Measurements from ENCODE around the gene CDC34. TPM values are rescaled to one million over a fixed set of nuclear protein-coding genes. Genes with fewer than 3 reads are reported as not detected.

CDC34 gene
- total RNA-seq, 1 experiment from 2014 or later, result 112 TPM

GRCh38 chr19:580274-580835 is 48.8 kb downstream of the CDC34 start:
- H3K4me1 ChIP-seq (ENCODE audit: insufficient read depth, low read length), result no peaks in the 10 kb centered on the region; the same call in 1 of the 2 replicates
- no peak overlapping the region for H2BK120ac ChIP-seq (ENCODE audit: low read depth, low read length, poor library complexity, severe bottlenecking)
- H3T11ph ChIP-seq (ENCODE audit: low read length), result no peak overlapping the region
- H3K27ac Mint-ChIP-seq, result no peak overlapping the region; a peak in 1 of 7 replicates
- no peaks in the 10 kb centered on the region for H3K23me2 ChIP-seq (ENCODE audit: insufficient read length, low read depth, low read length, poor library complexity, severe bottlenecking)
- H3K9me3 ChIP-seq (ENCODE audit: control insufficient read depth, low read depth, low read length), result no peaks in the 10 kb centered on the region
- H4K20me1 ChIP-seq (ENCODE audit: control insufficient read depth, insufficient read depth, insufficient read length), result peaks cover 2% of the 10 kb centered on the region
- H3K79me1 ChIP-seq (ENCODE audit: insufficient read depth, low read depth, low read length, poor library complexity, severe bottlenecking), result peaks cover 3% of the 10 kb centered on the region
- TF ChIP-seq, protein P1, sequence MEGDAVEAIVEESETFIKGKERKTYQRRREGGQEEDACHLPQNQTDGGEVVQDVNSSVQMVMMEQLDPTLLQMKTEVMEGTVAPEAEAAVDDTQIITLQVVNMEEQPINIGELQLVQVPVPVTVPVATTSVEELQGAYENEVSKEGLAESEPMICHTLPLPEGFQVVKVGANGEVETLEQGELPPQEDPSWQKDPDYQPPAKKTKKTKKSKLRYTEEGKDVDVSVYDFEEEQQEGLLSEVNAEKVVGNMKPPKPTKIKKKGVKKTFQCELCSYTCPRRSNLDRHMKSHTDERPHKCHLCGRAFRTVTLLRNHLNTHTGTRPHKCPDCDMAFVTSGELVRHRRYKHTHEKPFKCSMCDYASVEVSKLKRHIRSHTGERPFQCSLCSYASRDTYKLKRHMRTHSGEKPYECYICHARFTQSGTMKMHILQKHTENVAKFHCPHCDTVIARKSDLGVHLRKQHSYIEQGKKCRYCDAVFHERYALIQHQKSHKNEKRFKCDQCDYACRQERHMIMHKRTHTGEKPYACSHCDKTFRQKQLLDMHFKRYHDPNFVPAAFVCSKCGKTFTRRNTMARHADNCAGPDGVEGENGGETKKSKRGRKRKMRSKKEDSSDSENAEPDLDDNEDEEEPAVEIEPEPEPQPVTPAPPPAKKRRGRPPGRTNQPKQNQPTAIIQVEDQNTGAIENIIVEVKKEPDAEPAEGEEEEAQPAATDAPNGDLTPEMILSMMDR (conservative IDR thresholded peaks at IDR 0.05), result no peak
- no peak overlapping the region for H4K8ac ChIP-seq (replicated peaks; ENCODE audit: insufficient read length, low read depth, low read length)
- H3K23ac ChIP-seq (ENCODE audit: insufficient read length, low read depth, low read length), result no peak overlapping the region
- peaks cover 6 to 38% (median 26%) of the 10 kb centered on the region in 3 experiments; a peak in 6 of 7 replicates for H3K36me3 Mint-ChIP-seq (ENCODE audit: insufficient read depth in 1 of 3, low read depth in 3 of 3)
- no CpG with 5 or more reads among the region's 22 CpGs for WGBS (ENCODE audit: extremely low coverage, insufficient read length, low lambda C conversion rate)
- H3K4ac ChIP-seq (ENCODE audit: low read depth, low read length), result no peak overlapping the region
- H2BK5ac ChIP-seq (ENCODE audit: insufficient read length, low read length), result no peak overlapping the region
- no peak overlapping the region for H3K27ac ChIP-seq (ENCODE audit: insufficient read length, low read depth, low read length)
- H4K91ac ChIP-seq (ENCODE audit: insufficient read length, low read depth, low read length), result no peak overlapping the region
- no peak overlapping the region for H2BK12ac ChIP-seq (ENCODE audit: insufficient read length, low read depth, low read length)
- no peak overlapping the region for H2AK5ac ChIP-seq (ENCODE audit: insufficient read length, low read length)
- H3K56ac ChIP-seq (ENCODE audit: insufficient read length, low read depth, low read length), result no peak overlapping the region
- no peak overlapping the region for H2BK20ac ChIP-seq (ENCODE audit: low read depth, low read length, poor library complexity, severe bottlenecking)
- H2BK15ac ChIP-seq (ENCODE audit: low read depth, low read length), result no peak overlapping the region
- no peaks in the 10 kb centered on the region for H3K27me3 ChIP-seq (ENCODE audit: insufficient read depth, low read length)
- peaks cover 4 to 15% of the 10 kb centered on the region in 2 experiments for H3K4me1 Mint-ChIP-seq
- no peak overlapping the region for H4K5ac ChIP-seq (ENCODE audit: insufficient read length, low read depth, low read length)
- no peaks in the 10 kb centered on the region for H3K9me3 Mint-ChIP-seq
- no peak overlapping the region for H3K14ac ChIP-seq (ENCODE audit: insufficient read depth, low read length)
- no peaks in the 10 kb centered on the region; the same call in none of the 2 replicates for H3K27me3 Mint-ChIP-seq (ENCODE audit: low read depth)
- no peak for DNase-seq
- H3K4me3 Mint-ChIP-seq, result no peak overlapping the region
- no peak overlapping the region for H2AFZ ChIP-seq (ENCODE audit: low read length)
- no peak overlapping the region for H3K9ac ChIP-seq (ENCODE audit: extremely low read depth, insufficient read length, low read length)
- H3K4me2 ChIP-seq (ENCODE audit: insufficient read depth, insufficient read length, low read length), result no peak overlapping the region
- no peak overlapping the region for H3K18ac ChIP-seq (ENCODE audit: insufficient read length, low read depth, low read length)
- H3K79me2 ChIP-seq (ENCODE audit: insufficient read depth, low read length), result peaks cover 27% of the 10 kb centered on the region; the same call in 1 of the 2 replicates

Data from H9 (cell line).